DMS79 treated with DMSO at 0.1 percent for 48 hours (cell line): ENCODE data around the gene ICAM3.

Experiments used
- DNase-seq: peaks from one replicate; lab custom pipeline; 2025; lab: John Stamatoyannopoulos, UW

Gene ICAM3

GRCh38 chr19:10318807-10319682 lies 20.4 kb downstream of the ICAM3 start:
- no peak for DNase-seq

DNA sequence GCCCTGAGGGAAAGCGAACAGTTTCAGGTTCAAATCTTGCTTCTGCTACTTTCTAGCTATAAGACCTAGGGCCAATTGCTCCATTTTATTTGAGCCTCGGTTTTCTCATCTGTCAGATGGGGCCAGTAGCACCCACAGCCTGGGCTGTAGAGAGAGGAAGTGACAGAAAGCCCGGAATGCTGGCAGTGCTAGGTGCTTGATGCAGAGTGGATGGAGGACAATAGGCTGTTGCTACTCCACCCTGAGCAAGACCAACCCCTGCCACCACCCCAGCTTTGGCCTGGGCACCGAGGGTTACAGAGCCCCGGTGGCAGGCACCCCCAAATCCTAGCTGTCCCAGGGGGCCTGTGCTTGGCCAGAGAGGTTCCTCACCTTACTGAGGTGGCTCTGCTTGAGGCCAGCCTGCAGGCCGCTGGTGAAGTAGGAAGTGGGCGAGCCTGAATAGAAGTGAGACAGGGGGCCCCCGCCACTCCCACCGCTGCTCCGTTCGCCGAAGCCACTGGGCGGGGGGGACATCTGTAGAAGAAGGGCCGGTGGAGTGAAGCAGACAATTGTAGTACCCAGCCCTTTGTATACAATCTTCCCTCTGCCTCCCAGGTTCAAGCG lies 21.5 kb downstream of the ICAM3 start:
- DNase-seq = no peak

GRCh38 chr19:10317045-10317856 lies 22.2 kb downstream of the ICAM3 start:
- no peak for DNase-seq

DNA sequence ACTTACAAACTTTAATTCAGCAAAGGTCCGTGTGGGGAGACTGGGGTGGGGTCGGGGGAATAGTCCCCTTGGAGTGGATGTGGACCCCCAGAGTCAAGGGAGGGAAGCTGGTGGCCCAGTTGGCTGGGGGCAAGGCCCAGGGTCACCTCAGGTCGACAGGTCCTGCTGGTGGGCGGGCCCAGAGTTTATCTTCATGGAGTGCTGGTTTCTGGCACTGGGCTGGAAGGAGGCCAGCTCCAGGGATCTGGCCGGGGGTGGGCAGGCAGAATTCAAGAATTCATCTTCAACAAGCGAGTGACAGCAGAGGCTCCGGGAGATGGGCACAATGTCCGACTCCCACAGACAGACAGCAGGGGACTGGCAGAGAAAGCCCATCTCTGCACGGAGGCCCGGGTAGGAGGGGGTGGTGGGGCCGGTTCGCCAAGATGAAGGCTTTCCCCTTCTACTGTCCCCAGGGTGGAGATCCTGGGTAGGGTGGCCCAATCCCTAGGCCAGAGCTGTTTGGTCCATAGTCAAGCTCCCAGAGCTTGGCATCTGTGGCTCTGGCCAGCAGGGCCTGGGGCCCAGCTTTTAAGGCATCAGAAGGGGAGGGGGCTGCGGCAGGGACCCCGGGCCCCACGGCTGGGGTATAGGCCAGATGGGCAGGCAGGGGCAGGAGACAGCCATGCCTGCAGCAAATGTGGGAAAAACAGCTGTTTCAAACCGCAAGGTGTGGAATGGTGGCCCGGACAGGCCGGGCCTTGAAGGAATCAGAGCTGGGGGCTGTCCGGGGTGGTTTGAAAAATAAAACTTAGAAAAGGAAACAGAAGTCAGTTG lies 23.0 kb downstream of the ICAM3 start:
- no peak for DNase-seq

DNA sequence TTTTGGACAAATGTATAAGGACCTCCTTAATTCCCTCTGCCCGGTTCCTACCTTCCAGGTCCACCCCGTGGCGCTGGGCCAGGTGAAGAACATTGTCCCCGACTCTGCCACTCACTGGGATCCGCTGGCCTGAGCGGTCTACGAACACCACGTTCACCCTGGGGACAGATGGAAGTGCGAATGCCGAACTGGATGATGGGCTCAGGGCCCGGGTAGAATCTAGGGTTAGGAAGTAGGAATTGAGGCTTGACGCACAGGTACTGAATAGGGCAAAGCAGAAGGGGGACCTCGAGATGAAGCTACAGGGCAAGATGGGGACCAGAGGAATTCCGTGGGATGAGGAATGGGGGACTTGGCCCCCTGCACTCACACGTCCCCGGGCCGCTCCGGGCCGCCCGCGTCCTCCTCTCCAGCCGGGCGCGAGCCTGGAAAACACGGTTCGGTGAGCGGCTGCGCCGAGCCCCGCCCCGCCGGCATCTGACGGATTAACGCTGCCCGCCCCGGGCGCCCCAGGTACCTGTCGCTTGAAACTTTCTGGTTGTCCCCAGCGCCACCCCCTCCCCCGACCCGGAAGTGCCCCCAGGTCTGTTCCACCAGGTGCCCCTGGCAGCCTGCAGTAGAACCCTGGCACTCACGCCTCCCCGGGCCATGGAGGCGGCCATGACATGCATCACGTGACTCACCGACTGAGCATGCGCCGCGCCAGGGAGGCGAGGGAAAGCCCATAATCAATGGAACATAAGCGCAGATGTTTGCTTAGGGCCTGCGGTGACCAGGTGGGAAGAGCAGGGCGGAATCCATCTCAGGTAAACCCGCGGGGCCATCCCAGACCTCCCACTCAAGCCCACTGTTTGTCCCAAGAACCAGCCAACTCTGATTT lies 23.8 kb downstream of the ICAM3 start, which contains the start of gene FDX2:
Gene FDX2, minus strand, starts transcription at position 681 of the 880 bp plus-strand sequence. Its CDS starts 19 bp downstream, at position 662.
- DNase-seq = peak; percentile 91

- no peak for DNase-seq
Measured at GRCh38 chr19:10309423-10309822, 30.0 kb downstream of the ICAM3 start, which contains the start of gene ZGLP1. ZGLP1 (minus strand) TSS chr19:10309815.

- DNase-seq = no peak
Measured at GRCh38 chr19:10306327-10306726, 33.1 kb downstream of the ICAM3 start.

DNA sequence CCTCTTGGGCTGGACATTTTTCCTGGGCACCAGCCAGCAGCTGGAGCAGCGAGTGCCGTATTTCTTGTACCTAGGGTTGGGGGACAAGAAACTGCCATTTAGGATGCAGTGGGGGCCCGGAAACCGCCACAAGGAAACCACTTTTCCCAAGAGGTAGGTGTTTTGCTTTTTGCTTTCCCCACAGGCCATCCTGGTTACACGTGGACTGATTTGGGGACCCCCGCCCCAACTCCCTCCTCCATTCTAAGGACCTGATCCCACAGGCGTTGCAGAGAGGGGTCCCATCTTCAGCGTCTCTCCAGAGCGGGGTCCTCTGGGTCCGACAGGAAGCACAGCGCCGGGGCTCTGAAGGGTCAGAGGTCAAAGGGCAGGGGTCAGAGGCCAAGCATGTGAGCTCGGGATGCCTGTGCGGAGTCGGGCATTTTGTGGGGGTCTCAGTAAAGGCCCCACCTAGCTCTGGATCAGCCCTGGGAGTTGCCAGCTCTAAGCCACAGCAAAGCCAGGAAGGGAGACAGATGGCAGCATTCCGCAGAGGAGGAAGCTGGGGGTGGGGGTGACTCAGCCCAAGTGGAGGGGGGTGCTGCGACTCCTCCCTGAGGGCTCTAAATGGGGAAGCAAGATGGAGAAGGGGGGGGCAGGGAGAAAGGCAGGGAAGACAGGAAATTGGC lies 34.2 kb downstream of the ICAM3 start:
- no peak for DNase-seq

DNA sequence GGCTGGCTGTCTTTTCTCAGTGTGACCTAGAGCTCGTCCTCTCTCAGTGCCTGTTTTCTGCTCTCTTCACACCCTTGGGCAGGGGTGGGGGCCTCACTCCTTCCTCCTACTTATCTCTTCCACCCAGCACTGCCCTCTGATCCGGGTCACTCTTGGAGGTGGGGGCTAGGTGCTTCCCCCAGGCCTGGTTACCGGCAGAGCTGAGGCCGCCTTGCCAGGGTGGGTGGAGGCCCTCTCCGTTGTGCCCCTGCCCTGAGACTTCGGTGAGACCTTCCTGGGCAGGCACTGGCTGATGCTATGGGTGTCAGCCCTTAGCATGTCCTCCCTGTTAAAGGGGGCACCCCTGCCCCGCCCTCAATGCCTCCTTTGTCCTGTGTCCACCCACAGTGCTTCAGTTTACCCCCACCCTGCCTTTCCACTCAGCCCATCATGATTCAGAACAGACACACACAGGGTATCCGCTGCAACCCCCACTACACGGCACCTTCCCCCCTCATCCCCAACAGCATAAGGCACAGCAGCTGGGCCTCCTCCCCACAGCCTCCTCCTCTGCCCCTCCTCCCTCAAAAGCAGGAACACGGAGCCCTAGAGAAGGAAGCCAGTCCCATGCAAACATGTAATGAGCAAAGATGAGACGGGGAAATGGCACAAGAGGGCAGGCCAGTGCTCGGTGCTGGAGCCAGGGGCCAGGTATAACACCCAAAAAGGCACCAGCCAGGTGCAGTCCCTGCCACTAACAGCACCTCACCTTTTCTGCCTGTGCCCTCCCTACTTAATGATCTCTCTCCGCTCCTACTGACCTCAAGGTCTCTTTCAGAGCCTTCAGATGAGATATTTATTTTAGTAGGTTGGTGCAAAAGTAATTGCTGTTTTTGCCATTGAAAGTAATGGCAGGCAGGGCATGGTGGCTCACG lies 39.6 kb downstream of the ICAM3 start:
- DNase-seq = no peak

DNA sequence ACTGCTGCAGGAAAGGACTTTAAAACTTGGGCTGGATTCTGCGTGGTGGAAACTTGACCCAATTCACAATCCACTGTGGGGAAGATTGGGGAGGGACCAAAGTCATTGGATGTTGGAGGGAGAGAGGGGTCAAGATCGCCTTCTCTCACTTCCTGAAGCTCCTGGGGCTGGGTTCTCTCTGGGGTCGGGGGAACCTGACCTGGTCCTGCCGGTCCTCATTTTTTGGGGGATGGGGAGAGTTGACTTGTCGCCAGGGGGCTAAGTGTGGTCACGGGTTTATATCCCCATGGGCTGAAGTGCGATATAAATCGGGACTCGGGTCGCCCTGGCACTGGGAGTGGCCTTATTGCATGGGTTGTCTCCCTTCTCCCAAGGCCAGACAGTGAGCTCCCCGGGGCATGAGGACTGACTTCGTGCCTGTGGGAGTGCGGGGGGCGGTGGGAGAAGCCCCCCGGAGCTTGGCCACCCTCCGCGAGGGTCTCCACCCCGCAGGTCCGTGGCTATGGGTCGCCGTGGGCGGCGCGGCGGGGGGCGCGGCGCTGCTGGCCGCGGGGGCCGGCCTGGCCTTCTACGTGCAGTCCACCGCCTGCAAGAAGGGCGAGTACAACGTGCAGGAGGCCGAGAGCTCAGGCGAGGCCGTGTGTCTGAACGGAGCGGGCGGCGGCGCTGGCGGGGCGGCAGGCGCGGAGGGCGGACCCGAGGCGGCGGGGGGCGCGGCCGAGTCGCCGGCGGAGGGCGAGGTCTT lies 43.4 kb downstream of the ICAM3 start:
- DNase-seq = no peak

DNA sequence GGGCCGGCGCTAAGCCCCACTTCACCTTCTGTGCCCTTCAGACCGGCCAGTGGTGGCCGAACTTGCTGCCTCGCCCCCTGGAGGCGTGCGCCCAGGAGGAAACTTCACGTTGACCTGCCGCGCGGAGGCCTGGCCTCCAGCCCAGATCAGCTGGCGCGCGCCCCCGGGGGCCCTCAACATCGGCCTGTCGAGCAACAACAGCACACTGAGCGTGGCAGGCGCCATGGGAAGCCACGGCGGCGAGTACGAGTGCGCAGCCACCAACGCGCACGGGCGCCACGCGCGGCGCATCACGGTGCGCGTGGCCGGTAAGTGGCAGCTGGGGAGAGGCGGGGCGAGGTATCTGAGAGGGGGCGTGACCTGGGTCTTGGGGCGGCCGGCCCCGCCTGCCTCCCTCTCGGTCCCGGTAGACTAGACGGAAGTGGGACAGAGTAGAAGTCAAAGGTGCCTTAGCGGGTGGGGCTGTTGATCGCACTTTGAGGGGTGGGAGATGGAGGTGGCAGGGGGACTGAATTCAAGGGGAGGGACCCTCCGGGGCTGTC lies 44.0 kb downstream of the ICAM3 start:
- no peak for DNase-seq

- DNase-seq = no peak
Measured at GRCh38 chr19:10294368-10294697, 45.1 kb downstream of the ICAM3 start.

DNA sequence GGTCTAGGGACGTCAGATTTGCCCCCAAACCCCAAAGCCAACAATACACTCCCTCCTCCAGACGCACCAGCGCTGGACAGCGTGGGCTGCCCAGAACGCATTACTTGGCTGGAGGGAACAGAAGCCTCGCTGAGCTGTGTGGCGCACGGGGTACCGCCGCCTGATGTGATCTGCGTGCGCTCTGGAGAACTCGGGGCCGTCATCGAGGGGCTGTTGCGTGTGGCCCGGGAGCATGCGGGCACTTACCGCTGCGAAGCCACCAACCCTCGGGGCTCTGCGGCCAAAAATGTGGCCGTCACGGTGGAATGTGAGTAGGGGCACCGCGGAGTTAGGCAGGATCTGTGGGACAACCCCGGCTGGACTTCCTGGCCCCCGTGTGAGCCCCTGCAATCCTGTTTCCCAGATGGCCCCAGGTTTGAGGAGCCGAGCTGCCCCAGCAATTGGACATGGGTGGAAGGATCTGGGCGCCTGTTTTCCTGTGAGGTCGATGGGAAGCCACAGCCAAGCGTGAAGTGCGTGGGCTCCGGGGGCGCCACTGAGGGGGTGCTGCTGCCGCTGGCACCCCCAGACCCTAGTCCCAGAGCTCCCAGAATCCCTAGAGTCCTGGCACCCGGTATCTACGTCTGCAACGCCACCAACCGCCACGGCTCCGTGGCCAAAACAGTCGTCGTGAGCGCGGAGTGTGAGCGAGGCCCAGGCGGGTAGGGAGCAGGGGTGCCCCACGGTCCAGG lies 45.6 kb downstream of the ICAM3 start:
- no peak for DNase-seq

DNA sequence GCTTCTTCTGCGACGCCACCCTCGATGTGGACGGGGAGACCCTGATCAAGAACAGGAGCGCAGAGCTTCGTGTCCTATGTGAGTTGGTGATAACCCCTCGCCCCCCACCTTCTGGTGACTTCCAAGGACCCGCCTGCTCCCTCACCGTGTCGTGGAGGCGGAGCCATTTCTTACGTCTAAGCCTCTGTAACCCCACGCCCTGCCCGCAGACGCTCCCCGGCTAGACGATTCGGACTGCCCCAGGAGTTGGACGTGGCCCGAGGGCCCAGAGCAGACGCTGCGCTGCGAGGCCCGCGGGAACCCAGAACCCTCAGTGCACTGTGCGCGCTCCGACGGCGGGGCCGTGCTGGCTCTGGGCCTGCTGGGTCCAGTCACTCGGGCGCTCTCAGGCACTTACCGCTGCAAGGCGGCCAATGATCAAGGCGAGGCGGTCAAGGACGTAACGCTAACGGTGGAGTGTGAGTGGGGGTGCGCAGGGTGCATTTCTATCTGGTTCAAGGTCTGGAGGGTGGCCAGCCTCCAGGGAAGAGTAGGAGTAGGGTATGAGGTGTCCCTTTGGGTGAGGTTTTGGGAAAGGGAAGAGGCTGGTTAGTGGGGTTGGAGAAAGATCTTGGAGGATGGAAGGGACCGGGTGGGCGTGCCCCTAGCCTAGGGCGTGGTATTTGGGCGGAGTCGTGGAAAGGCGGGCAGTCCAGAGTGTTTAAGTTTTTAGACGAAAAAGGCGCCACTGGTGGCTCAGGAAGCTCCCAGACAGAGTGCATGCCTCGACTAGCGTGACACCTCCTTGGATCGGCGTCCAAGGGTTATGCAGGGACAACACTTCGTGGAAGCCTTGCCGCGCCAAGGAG lies 46.4 kb downstream of the ICAM3 start:
- no peak for DNase-seq

DNA sequence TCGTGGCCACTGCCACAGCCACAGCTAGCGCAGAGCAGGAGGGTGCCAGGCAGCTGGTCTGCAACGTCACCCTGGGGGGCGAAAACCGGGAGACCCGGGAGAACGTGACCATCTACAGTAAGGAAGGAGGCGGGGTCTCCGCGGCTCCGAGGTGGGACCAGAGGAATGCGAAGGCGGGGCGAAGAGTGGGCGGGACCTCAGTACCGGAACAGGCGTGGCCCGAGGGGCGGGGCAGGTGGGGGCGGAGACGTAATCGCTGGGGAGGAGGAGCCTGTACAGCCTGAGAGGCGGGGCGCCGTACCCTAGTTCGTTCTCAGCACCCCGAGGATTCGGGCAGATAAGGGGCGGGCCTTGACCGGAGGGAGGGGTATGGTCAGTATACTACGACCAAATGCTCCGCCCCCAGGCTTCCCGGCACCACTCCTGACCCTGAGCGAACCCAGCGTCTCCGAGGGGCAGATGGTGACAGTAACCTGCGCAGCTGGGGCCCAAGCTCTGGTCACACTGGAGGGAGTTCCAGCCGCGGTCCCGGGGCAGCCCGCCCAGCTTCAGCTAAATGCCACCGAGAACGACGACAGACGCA lies 47.1 kb downstream of the ICAM3 start:
- no peak for DNase-seq

DNA sequence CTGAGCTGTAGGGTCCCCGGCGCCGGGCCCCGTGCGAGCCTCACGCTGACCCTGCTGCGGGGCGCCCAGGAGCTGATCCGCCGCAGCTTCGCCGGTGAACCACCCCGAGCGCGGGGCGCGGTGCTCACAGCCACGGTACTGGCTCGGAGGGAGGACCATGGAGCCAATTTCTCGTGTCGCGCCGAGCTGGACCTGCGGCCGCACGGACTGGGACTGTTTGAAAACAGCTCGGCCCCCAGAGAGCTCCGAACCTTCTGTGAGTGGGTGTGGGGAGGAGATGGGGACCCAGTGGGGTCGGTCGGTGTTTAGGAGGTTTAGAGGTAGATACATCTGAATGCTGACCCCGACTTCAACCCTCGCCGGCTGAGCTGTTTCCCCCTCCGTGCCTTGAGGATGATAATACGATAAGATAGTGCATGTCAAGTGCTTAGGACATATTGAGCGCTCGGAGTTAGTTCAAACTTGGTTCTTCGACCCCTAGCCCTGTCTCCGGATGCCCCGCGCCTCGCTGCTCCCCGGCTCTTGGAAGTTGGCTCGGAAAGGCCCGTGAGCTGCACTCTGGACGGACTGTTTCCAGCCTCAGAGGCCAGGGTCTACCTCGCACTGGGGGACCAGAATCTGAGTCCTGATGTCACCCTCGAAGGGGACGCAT lies 47.7 kb downstream of the ICAM3 start:
- DNase-seq = no peak
